Mesodermal cell (in vitro differentiated cells): ENCODE data around the gene SMPD4.
"Not testable (repeated sequence)": the region's sequence is repeated elsewhere in the genome, so short reads cannot be mapped to it uniquely, and the experiment has no call there.

ENCODE experiments used
- H3K27ac ChIP-seq: 2 replicates; pipeline ENCODE4 v1.7.0; 2013; ENCODE audit warnings: mild to moderate bottlenecking, low read depth, low read length, moderate library complexity; ENCODE audit not compliant: severe bottlenecking
- H3K36me3 ChIP-seq: 2 replicates; pipeline ENCODE4 v1.7.1; 2013; ENCODE audit warnings: mild to moderate bottlenecking, low read length, moderate library complexity; ENCODE audit not compliant: control insufficient read depth, insufficient read depth
- H3K4me1 ChIP-seq: one replicate; pipeline ENCODE4 v1.7.1; 2013; ENCODE audit warnings: mild to moderate bottlenecking, low read length; ENCODE audit not compliant: insufficient read depth, control insufficient read depth, poor library complexity, severe bottlenecking
- H3K4me3 ChIP-seq: 2 replicates; pipeline ENCODE4 v1.7.0; 2013; ENCODE audit warnings: low read length, control low read depth, mild to moderate bottlenecking; ENCODE audit not compliant: insufficient read depth, poor library complexity, severe bottlenecking; ENCODE audit errors: extremely low read depth
- H3K9me3 ChIP-seq: 2 replicates; pipeline ENCODE4 v1.7.1; 2013; ENCODE audit warnings: mild to moderate bottlenecking, low read length, moderate library complexity; ENCODE audit not compliant: control insufficient read depth
- WGBS, 2 experiments: methylation state at CpG; one replicate each; pipeline ENCODE4 v1.1.5; 2013; ENCODE audit warnings: missing lambda C conversion rate in 2 of 2; ENCODE audit not compliant: insufficient coverage in 2 of 2; 5-methylcytosine and 5-hydroxymethylcytosine counted together

SMPD4 gene

DNA sequence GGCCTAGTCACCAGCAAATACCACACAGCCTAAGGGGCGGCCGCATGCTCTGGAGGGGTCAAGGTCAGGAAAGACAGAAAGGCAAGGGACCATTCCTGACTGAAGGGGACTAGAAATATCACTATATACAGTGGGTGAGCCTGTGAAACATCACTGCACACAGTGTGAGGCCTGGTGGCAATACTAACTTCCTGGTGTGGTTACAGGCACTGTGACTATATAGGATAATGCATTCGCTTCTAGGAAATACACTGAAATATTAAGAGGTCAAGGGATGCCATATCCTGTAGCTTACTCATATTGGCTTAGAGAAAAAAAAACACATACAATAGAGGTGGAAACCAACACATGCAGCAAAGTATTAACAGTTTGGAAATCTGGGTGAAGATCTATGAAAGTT is 12.2 kb downstream of the SMPD4 start:
- peaks cover 84% of the 10 kb centered on the region for H3K36me3 ChIP-seq

GRCh38 chr2:130166611-130167010 is 14.8 kb downstream of the SMPD4 start:
- not testable (repeated sequence) for H3K4me3 ChIP-seq, H3K27ac ChIP-seq, H3K4me1 ChIP-seq, H3K9me3 ChIP-seq
- 100% methylated on average over 1 of the region's 3 CpGs for whole genome bisulfite sequencing, 2 experiments
- H3K36me3 ChIP-seq, result peaks cover 66% of the 10 kb centered on the region

More for the DNA sequence above, 12.2 kb downstream of the SMPD4 start:
- H3K4me1 ChIP-seq, H3K9me3 ChIP-seq, H3K4me3 ChIP-seq, H3K27ac ChIP-seq: not testable (repeated sequence)
- 100% methylated on average over 1 of the region's 3 CpGs; no CpG with 5 or more reads in 1 of the 2 experiments for WGBS, 2 experiments

DNA sequence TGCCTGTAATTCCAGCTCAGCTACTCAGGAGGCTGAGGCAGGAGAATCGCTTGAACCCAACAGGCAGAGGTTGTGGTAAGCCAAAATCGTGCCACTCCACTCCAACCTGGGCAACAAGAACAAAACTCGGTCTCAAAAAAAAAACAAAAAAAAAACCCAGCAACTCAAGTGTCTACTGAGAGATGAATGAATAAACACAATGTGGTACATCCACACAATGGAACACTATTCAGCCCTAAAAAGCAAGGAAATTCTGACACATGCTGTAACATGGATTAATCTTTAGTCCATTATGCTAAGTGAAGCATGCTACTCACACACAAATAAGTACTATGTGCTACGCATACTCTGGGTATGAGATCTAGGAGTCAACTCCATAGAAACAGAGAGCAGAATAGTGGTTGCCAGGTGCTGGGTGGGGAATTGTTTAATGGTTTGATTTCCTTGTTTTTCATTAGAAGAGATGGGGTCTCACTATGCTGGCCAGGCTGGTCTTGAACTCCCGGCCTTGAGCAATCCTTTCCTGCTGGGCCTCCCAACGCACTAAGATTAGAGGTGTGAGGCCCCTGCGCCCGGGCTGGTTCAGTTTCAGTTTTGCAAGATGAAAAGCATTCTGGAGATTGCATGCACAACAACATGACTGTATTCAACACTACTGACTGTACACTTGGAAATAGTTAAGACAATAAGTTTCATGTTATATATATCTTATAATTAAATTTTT is 15.9 kb downstream of the SMPD4 start:
- no peak overlapping the region for H3K4me3 ChIP-seq
- H3K9me3 ChIP-seq, result no peaks in the 10 kb centered on the region
- WGBS, 2 experiments, result 90 to 100% methylated on average over 3 to 4 of the region's 8 CpGs
- no peak overlapping the region for H3K27ac ChIP-seq
- H3K4me1 ChIP-seq, result peaks cover 11% of the 10 kb centered on the region
- H3K36me3 ChIP-seq, result peaks cover 54% of the 10 kb centered on the region

DNA sequence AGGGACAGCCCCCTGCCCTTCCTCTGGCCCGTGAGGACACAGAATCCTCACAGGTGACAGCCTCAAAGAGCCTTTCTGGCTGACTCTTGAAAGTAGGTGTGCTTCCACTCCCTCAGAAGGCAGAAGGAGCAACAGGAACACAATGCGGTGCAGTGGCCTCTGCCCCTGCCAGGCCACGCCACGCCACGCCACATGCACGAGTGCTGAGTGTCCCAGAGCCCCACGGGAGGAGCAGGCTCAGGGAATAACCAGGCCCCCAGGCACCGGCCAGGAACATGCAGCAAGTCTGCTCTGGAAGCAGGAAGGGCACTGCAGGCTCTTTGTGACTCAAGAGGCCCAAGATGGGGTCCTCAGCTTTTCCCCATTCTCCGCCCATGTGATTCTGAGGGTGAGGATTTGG is 18.4 kb downstream of the SMPD4 start:
- H3K36me3 ChIP-seq, result peaks cover 55% of the 10 kb centered on the region

GRCh38 chr2:130162486-130162885 is 18.9 kb downstream of the SMPD4 start:
- peaks cover 11% of the 10 kb centered on the region for H3K4me1 ChIP-seq
- 88 to 94% methylated on average over 4 of the region's 7 CpGs for WGBS, 2 experiments
- H3K9me3 ChIP-seq, H3K4me3 ChIP-seq, H3K27ac ChIP-seq: not testable (repeated sequence)
- peaks cover 50% of the 10 kb centered on the region for H3K36me3 ChIP-seq

More for the DNA sequence above, 18.4 kb downstream of the SMPD4 start:
- peaks cover 11% of the 10 kb centered on the region for H3K4me1 ChIP-seq
- H3K4me3 ChIP-seq, result no peak overlapping the region
- 96 to 100% methylated on average over 7 to 8 of the region's 9 CpGs for WGBS, 2 experiments
- H3K27ac ChIP-seq, result no peak overlapping the region
- H3K9me3 ChIP-seq, result no peaks in the 10 kb centered on the region

GRCh38 chr2:130160838-130161705 is 20.3 kb downstream of the SMPD4 start:
- 49 to 67% methylated on average over 13 to 21 of the region's 25 CpGs for WGBS, 2 experiments
- Histone ChIP-seq H3K27ac (peak overlapping the region; percentile 77), H3K4me1 (peaks cover 11% of the 10 kb centered on the region), H3K36me3 (peaks cover 37% of the 10 kb centered on the region)
- H3K4me3 ChIP-seq, H3K9me3 ChIP-seq: not testable (repeated sequence)

DNA sequence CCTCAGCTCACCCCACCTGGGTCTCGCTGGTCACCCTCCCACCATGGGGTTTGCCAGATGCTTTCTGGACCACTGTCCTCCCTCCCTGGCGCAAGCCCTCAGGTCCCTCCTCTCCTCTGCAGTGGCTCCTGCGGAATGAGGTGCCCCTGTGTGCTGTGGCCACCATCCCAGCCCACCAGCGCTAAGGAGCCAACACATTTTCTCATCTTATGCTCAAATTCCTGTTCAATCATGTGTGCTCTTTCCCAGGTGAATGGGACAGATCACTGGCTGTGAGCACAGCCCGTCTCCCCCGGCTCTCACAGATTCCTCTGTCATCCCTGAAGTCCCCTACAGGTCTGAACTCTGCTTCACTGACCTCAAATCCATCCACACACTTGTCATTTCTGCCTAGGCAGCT is 21.3 kb downstream of the SMPD4 start:
- H3K4me1 ChIP-seq, result peaks cover 11% of the 10 kb centered on the region
- H3K36me3 ChIP-seq, result peaks cover 35% of the 10 kb centered on the region
- H3K27ac ChIP-seq, result no peak overlapping the region
- 85 to 98% methylated on average over 4 to 6 of the region's 6 CpGs for WGBS, 2 experiments
- H3K4me3 ChIP-seq, result no peak overlapping the region
- H3K9me3 ChIP-seq, result no peaks in the 10 kb centered on the region

DNA sequence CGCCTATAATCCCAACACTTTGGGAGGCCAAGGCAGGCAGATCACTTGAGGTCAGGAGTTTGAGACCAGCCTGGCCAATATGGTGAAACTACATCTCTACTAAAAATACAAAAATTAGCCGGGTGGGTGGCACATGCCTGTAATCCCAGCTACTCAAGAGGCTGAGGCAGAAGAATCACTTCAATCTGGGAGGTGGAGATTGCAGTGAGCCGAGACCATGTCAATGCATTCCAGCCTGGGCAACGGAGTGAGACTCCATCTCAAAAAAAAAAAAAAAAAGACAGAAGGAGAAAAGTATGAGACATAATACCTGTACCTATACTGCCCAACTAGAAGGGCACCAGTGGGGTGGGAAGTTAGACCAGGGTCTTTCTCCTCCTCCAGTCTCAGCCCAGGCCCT is 22.0 kb downstream of the SMPD4 start:
- peaks cover 11% of the 10 kb centered on the region for H3K4me1 ChIP-seq
- not testable (repeated sequence) for H3K27ac ChIP-seq, H3K9me3 ChIP-seq, H3K4me3 ChIP-seq
- WGBS, 2 experiments, result 100% methylated on average over 2 of the region's 4 CpGs; no CpG with 5 or more reads in 1 of the 2 experiments
- H3K36me3 ChIP-seq, result peaks cover 36% of the 10 kb centered on the region

DNA sequence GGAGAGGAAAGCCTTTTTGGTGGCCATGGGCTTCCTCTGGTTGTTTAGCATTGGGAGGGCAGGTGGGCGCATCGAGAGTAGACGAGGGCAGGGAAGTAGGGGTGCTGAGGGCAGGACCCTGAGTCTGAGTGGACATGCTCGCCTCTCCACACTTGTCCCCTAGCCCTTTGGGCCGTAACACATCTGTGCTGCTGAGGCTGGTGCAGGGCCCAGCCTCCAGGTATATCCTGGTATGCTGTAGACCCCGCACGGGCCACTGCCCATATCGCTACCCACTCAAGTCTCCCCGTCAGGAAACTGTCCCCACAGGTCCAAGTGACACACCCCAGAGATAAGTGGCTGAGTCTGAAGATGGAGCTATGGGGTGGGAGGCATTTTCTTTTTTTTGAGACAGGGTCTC is 22.8 kb downstream of the SMPD4 start:
- WGBS, 2 experiments, result 93 to 100% methylated on average over 5 to 6 of the region's 9 CpGs
- H3K4me1 ChIP-seq, result peaks cover 11% of the 10 kb centered on the region
- H3K27ac ChIP-seq, result no peak overlapping the region
- no peak overlapping the region for H3K4me3 ChIP-seq
- peaks cover 36% of the 10 kb centered on the region for H3K36me3 ChIP-seq
- no peaks in the 10 kb centered on the region for H3K9me3 ChIP-seq

GRCh38 chr2:130157825-130158514 is 23.4 kb downstream of the SMPD4 start:
- not testable (repeated sequence) for H3K9me3 ChIP-seq, H3K4me3 ChIP-seq, H3K27ac ChIP-seq, H3K4me1 ChIP-seq
- peaks cover 36% of the 10 kb centered on the region for H3K36me3 ChIP-seq
- 96 to 97% methylated on average over 8 to 12 of the region's 13 CpGs for WGBS, 2 experiments
